Aorta (tissue), 5 donors: ENCODE results near the gene ENO2. TPM values are rescaled to one million over a fixed set of nuclear protein-coding genes. Genes with fewer than 3 reads are reported as not detected.

Experiments used
- ATAC-seq: fragments of 200-7000 bp; cut with Tn5 transposase; one replicate; pipeline ENCODE4 v1.9.1; 2022; ENCODE audit warnings: moderate library complexity; ENCODE audit not compliant: low FRiP score
- DNase-seq, 2 donors: peaks; one replicate each; pipeline ENCODE4 v3.0.0-alpha.2; 2020
- H3K27ac ChIP-seq, 2 donors: one replicate each; pipeline ENCODE4 v1.5.1; 2013; ENCODE audit warnings: low read length in 2 of 2, mild to moderate bottlenecking in 2 of 2, moderate library complexity in 2 of 2, control low read depth in 1 of 2, inconsistent platforms in 1 of 2, low read depth in 1 of 2
- H3K27me3 ChIP-seq, 2 donors: one replicate each; pipeline ENCODE4 v1.6.1; 2013; ENCODE audit warnings: control low read depth in 1 of 2, low read length in 1 of 2, mild to moderate bottlenecking in 1 of 2, moderate library complexity in 1 of 2; ENCODE audit not compliant: insufficient read depth in 2 of 2, control insufficient read depth in 1 of 2
- H3K36me3 ChIP-seq, 2 donors: one replicate each; pipeline ENCODE4 v1.6.1; 2013; ENCODE audit warnings: control low read depth in 1 of 2, low read length in 1 of 2, mild to moderate bottlenecking in 1 of 2; ENCODE audit not compliant: insufficient read depth in 2 of 2, control insufficient read depth in 1 of 2
- H3K4me1 ChIP-seq, 2 donors: one replicate each; pipeline ENCODE4 v1.6.1; 2013; ENCODE audit warnings: low read length in 2 of 2, control low read depth in 1 of 2, mild to moderate bottlenecking in 1 of 2, moderate library complexity in 1 of 2; ENCODE audit not compliant: insufficient read depth in 2 of 2, control insufficient read depth in 1 of 2
- H3K4me3 ChIP-seq, 2 donors: one replicate each; pipeline ENCODE4 v1.5.1; 2013; ENCODE audit warnings: low read length in 2 of 2, control low read depth in 1 of 2, mild to moderate bottlenecking in 1 of 2
- H3K9me3 ChIP-seq: one replicate; pipeline ENCODE4 v1.6.1; 2013; ENCODE audit warnings: mild to moderate bottlenecking, low read length; ENCODE audit not compliant: control insufficient read depth
- WGBS, 2 donors: extraction: QIAGEN DNeasy Blood & Tissue Kit; methylation state at CpG; one replicate each; pipeline ENCODE4 v1.1.7; 2013; 5-methylcytosine and 5-hydroxymethylcytosine counted together
- intact Hi-C, 2 donors: fragments of 100-400 bp; cut with DNase I; formaldehyde crosslinking; loops; one replicate each; pipeline versions ENCODE4 v1.14.2 to v1.15.0; 2022
- polyA plus RNA-seq, 2 donors: library from polyadenylated mRNA; stranded (reverse); fragments of 200-250 nt; gene quantifications; one replicate each; pipeline ENCODE4 v1.2.3, GENCODE V29; 2013
- total RNA-seq, 2 donors: library from RNA; stranded (reverse); fragmentation: NEBNext Ultra II Directional; extraction: Animal tissue kit (Norgen Biotek cat#: 25700); gene quantifications; one replicate each; pipeline ENCODE4 v1.2.1, GENCODE V29; 2021
- donor health status: healthy with polysubstance abuse.
- donor health status: Bipolar disorder and iron deficiency.
- donor health status: DM: no; HTN: no; CAD: no.
- donor health status: DM: no; HTN: no; CAD: no.
- donor health status: DM: yes; HTN: yes; CAD: no.

ENO2 gene
- total and polyA plus RNA-seq, 4 donors = 14.7 to 116 (median 69.3) TPM

DNA sequence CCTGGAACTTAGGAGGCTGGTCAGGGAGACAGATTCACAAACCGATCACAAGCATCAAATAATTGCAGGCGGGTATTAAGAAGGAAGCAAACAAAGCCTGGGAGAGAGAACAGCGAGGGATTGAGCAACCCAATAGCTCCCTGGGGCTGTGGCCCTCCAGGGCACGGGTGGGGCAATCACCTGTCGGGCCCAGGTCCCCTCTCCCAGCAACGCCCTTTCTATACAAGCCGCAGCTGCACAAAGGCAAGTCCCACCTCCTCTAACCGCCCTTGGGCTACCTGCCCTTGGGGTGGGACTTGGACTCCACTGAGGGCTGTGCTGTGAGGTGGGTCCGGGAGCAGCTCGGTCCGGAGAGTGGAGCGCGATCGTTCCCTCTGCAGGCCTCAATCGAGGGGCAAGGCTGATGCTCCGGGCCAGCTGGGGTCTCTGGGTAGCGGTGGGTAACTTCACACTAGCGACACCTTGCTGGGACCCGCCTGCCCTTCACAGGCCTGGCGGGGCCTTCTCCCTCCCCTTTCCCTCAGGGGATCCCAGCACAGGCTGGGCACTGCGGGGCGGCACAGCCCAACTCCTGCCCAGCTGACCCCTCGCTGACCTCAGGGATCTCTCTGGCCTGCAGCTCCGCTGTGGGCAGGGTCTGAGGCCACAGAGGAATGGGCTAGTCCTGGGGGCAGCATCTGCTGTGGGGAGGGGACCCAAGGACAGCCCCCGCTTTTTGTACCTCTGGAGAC is 48.1 kb downstream of the ENO2 start:
- H3K27ac ChIP-seq = no peak overlapping the region
- no peak for ATAC-seq

DNA sequence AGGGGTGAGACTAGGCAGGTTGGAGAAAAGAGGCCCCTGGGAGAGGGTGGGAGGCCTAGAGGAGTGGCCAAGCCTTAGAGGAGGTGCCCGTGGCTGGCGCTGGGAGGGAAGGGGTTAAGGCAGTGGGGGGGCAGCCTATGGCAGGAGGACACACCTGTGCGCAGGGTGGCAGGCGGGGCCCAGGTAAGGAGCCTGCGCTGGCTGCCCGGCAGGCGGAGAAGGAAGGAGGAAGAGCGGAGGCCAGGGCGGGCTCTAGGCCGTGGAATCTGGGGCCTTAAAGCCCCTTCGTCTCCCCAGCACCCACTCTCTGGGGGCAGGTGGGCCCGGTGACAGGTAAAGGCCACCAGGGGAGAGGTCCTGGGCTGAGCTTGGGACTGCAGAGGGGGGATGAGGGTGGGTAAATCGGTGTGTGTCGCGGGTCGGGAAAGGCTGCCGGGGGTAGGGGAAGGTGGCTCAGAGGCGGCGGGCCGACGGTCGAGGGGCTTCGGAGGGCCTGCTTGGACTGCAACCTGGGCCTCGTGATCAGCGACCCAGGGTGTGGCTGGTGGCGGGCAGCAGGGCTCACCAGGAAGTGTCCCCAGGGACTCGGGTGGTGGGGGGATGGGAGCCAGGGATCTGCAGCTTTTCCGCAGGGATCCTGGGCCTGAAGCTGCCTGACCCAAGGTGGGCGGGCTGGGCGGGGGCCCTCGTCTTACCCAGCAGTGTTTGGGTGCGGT is 48.8 kb downstream of the ENO2 start:
- H3K4me1 ChIP-seq = no peaks in the 10 kb centered on the region
- no peak overlapping the region for H3K4me3 ChIP-seq
- peak in 1 of 2 donors; percentile 75 for DNase-seq
- no peak for ATAC-seq
- no peaks in the 10 kb centered on the region for H3K9me3 ChIP-seq
- no peak overlapping the region for H3K27ac ChIP-seq
- H3K27me3 ChIP-seq = no peaks in the 10 kb centered on the region
- H3K36me3 ChIP-seq = peaks cover 0 to 6% of the 10 kb centered on the region in 2 donors
- intact Hi-C loops = no loop called here
- 72 to 73% methylated on average over 31 to 32 of the region's 32 CpGs for WGBS, 2 donors

More for the DNA sequence above, 48.1 kb downstream of the ENO2 start:
- H3K36me3 ChIP-seq = peaks cover 0 to 6% of the 10 kb centered on the region in 2 donors
- peak in 1 of 2 donors; percentile 69 for DNase-seq
- no peaks in the 10 kb centered on the region for H3K27me3 ChIP-seq
- intact Hi-C loops = no loop called here
- H3K4me3 ChIP-seq = no peak overlapping the region
- 69 to 72% methylated on average over 23 to 25 of the region's 25 CpGs for WGBS, 2 donors
- no peaks in the 10 kb centered on the region for H3K9me3 ChIP-seq
- H3K4me1 ChIP-seq = no peaks in the 10 kb centered on the region

DNA sequence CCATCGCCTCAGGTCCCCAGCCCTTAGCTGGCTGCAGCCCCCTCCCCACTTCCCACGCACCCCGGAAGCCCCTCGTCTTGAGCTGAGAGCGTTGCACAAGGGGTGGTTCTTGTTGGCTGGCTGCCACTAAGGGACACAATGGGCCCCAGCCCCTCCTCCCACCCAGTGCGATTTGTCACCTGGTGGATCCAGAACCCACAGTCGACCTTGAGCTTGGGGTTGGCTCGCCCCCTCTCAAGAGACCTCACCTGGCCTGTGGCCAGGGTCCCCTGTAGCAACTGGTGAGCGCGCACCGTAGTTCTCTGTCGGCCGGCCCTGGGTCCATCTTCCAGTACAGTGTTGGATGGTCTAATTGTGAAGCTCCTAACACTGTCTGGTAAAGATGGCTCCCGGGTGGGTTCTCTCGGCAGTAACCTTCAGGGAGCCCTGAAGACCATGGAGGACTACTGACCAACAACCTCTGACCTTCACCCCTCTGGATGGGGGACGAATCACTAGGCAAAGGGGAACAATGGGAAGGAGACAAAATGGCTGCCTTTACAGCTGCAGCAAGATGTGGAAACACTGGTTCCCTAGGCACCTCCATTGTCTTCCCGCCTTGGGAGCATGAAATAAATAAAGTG is 49.5 kb downstream of the ENO2 start:
- 73 to 75% methylated on average over 17 of the region's 17 CpGs for WGBS, 2 donors
- Histone ChIP-seq H3K4me1 (peaks cover 0 to 1% of the 10 kb centered on the region in 2 donors), H3K9me3 (no peaks in the 10 kb centered on the region), H3K27ac (no peak overlapping the region), H3K4me3 (no peak overlapping the region), H3K36me3 (peaks cover 0 to 6% of the 10 kb centered on the region in 2 donors), H3K27me3 (no peaks in the 10 kb centered on the region)
- intact Hi-C loops = loop anchor here (2.0 kb wide), 1 partner anchor 39 kb away; no protein-coding TSS in a partner anchor
- DNase-seq = peak in 1 of 2 donors; percentile 76
- no peak for ATAC-seq

DNA sequence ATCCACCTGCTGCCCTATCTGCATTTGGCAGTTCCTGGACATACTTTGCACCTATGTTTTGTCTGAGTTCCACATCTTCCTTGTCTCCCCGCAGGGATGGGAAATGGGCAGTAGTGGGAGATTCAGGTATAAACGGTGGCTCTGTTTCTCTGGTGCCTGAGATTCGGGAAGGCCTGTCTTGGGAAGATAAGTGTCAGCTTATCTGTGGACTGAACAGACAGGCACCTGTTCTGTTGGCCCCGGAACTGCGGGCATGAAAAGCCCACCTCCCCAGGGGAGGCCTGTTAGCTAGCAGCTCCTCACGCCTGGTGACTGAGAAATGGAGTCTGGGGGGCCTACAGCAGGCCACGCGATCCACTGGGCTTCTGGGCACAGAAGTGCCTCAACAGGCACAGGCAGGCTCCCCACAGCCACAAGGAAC is 50.2 kb downstream of the ENO2 start:
- 72 to 76% methylated on average over 8 of the region's 8 CpGs for WGBS, 2 donors
- H3K9me3 ChIP-seq = no peaks in the 10 kb centered on the region
- H3K4me1 ChIP-seq = peaks cover 4 to 5% of the 10 kb centered on the region in 2 donors
- peak overlapping the region in 1 of 2 donors; percentile 41 for H3K27ac ChIP-seq
- DNase-seq = peak in 1 of 2 donors; percentile 73
- H3K4me3 ChIP-seq = no peak overlapping the region
- H3K36me3 ChIP-seq = peaks cover 0 to 6% of the 10 kb centered on the region in 2 donors
- H3K27me3 ChIP-seq = no peaks in the 10 kb centered on the region
- ATAC-seq = no peak
- intact Hi-C loops = loop anchor here (2.0 kb wide), 1 partner anchor 40 kb away; no protein-coding TSS in a partner anchor

DNA sequence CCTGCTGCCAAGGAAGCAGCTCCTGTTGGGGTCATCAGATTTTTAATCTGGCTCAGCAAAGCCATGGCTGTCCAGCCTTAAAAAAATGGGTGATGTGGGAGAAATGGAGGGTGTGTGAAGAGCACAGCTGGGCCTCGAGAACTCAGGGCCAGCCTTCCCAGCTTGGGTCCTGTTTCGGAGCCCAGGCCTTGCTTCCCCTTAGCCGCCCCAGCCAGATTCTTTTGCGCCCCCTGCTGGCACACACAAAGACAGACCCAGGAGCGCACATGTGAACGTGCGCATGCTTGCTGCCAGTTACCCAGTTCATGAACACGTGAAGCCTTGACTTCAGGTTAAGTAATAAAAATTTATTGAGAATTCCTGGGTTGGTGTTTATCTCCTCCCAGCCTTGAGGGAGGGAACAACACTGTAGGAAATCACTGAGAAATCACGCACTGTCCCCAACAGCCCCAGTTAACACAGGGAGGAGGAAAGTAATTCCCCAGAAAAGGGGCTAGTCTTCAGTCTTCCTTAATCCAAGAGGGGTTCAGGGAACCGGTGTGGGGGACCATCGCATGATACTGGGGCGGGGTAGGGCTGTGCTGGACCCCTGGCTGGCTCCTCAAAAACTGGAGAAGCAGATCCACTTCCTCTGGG is 50.8 kb downstream of the ENO2 start:
- intact Hi-C loops = loop anchor here (2.0 kb wide), 1 partner anchor 40 kb away; no protein-coding TSS in a partner anchor
- Histone ChIP-seq H3K4me1 (peaks cover 4 to 5% of the 10 kb centered on the region in 2 donors), H3K9me3 (no peaks in the 10 kb centered on the region), H3K27me3 (no peaks in the 10 kb centered on the region), H3K4me3 (no peak overlapping the region), H3K36me3 (peaks cover 0 to 6% of the 10 kb centered on the region in 2 donors), H3K27ac (peak overlapping the region in 1 of 2 donors; percentile 41)
- DNase-seq = peak; percentile 94
- 20 to 21% methylated on average over 12 of the region's 12 CpGs for WGBS, 2 donors
- ATAC-seq = peak; percentile 84

DNA sequence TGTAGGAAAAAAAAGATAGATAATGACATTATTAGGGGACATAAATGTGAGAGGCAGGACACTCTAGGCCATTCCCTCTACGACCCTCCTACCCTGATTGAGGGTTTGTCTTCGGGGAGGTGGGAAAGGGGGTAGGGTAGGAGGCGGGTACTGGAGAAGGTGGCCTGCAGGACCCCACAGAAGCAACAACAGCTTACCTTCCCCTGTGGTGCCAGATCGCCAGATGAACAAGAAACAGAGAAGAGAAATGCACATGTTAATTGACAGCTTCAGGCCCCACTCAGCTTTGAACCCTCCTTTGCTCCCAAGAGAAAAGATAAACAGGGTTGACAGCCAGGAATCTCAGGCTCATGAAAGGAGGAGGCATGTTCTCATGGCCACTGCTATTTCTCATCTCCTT is 51.3 kb downstream of the ENO2 start:
- DNase-seq (peak in 1 of 2 donors; percentile 28), ATAC-seq (no peak)
- peaks cover 0 to 6% of the 10 kb centered on the region in 2 donors for H3K36me3 ChIP-seq
- H3K4me3 ChIP-seq = no peak overlapping the region
- intact Hi-C loops = loop anchor here (2.0 kb wide), 1 partner anchor 41 kb away; no protein-coding TSS in a partner anchor
- no peak overlapping the region for H3K27ac ChIP-seq
- no peaks in the 10 kb centered on the region for H3K27me3 ChIP-seq
- H3K4me1 ChIP-seq = peaks cover 4 to 5% of the 10 kb centered on the region in 2 donors
- WGBS, 2 donors = 75 to 80% methylated on average over 4 of the region's 4 CpGs
- no peaks in the 10 kb centered on the region for H3K9me3 ChIP-seq

DNA sequence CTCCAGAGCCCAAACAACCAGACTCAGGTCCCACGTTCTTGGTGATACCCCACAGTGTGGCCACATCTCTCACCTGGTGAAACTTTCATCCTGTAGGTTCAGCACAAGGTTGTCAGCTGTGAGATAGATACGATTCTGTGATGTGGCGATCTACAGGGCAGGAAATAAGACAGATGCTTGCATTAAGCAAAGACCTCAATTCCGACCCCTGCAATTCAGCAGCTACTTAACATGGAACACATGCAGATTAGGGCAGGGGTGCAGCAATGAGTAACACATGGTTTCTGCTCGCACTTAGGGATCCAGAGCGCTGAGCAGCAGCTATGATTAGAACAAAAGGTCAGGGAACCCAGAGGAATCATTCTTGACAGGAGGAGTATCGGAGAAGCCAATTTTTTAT is 52.0 kb downstream of the ENO2 start:
- peaks cover 0 to 6% of the 10 kb centered on the region in 2 donors for H3K36me3 ChIP-seq
- H3K4me1 ChIP-seq = peaks cover 4 to 5% of the 10 kb centered on the region in 2 donors
- intact Hi-C loops = no loop called here
- DNase-seq (peak in 1 of 2 donors; percentile 33), ATAC-seq (no peak)
- H3K9me3 ChIP-seq = no peaks in the 10 kb centered on the region
- H3K27me3 ChIP-seq = no peaks in the 10 kb centered on the region
- no peak overlapping the region for H3K4me3 ChIP-seq
- H3K27ac ChIP-seq = no peak overlapping the region
- 84% methylated on average over 7 of the region's 7 CpGs for WGBS, 2 donors

DNA sequence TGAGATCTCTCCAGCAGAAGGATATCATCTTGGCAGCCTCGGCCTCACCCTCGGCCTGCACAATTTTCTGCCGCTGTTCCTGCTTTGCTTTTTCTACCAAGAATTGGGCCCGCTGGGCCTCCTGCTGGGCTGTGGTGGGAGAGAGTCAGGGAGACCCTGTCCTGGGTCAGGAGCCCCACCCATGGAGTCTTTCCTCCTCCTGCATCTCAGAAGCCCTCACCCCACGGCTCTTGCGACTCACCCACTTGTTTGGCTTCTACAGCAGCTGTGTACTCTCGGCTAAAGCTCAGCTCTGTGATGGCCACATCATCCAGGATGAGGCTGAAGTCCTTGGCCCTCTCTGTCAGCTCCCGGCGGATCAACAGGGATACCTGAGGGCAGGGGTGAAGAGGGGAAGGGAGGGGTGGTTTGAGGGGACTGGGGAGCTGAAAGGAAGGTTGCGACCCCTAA is 53.3 kb downstream of the ENO2 start:
- intact Hi-C loops = no loop called here
- no peaks in the 10 kb centered on the region for H3K27me3 ChIP-seq
- DNase-seq (peak in 1 of 2 donors; percentile 55), ATAC-seq (no peak)
- H3K9me3 ChIP-seq = no peaks in the 10 kb centered on the region
- peaks cover 4 to 5% of the 10 kb centered on the region in 2 donors for H3K4me1 ChIP-seq
- 87 to 88% methylated on average over 10 of the region's 10 CpGs for WGBS, 2 donors
- no peak overlapping the region for H3K27ac ChIP-seq
- no peak overlapping the region for H3K4me3 ChIP-seq
- H3K36me3 ChIP-seq = peaks cover 0 to 6% of the 10 kb centered on the region in 2 donors
